GM13976 (cell line): Measurements from ENCODE around the gene CTIF.

ENCODE experiments used
- DNase-seq: peaks from one replicate; pipeline ENCODE4 v3.0.0; 2012; ENCODE audit warnings: low spot score
- CTCF ChIP-seq: IDR thresholded peaks from 2 replicates; pipeline ENCODE4 v1.5.1; 2012; ENCODE audit warnings: borderline replicate concordance, mild to moderate bottlenecking; ENCODE audit not compliant: insufficient read depth; ENCODE audit errors: extremely low read depth, missing control alignments, control extremely low read depth
- in situ Hi-C: fragments of 300-500 bp; cut with MboI; formaldehyde crosslinking; loops from one replicate; pipeline ENCODE4 v1.12.0; 2022; ENCODE audit warnings: low sequenced_read_pairs, mixed read lengths, inconsistent platforms; ENCODE audit not compliant: unreplicated experiment

CTIF gene

GRCh38 chr18:48669180-48669675, 130.4 kb downstream of the CTIF start:
- no peak for TF ChIP-seq CTCF
- DNase-seq: no peak
- in situ Hi-C loops: no loop called here

- in situ Hi-C loops: no loop called here
- no peak for TF ChIP-seq CTCF
- no peak for DNase-seq
Measured at GRCh38 chr18:48669991-48670750, 131.3 kb downstream of the CTIF start.

- no peak for DNase-seq
- no peak for TF ChIP-seq CTCF
- in situ Hi-C loops: no loop called here
Measured at GRCh38 chr18:48670751-48671560, 132.1 kb downstream of the CTIF start.

- in situ Hi-C loops: no loop called here
- DNase-seq: no peak
- TF ChIP-seq CTCF: no peak
Measured at GRCh38 chr18:48671561-48671945, 132.7 kb downstream of the CTIF start.

DNA sequence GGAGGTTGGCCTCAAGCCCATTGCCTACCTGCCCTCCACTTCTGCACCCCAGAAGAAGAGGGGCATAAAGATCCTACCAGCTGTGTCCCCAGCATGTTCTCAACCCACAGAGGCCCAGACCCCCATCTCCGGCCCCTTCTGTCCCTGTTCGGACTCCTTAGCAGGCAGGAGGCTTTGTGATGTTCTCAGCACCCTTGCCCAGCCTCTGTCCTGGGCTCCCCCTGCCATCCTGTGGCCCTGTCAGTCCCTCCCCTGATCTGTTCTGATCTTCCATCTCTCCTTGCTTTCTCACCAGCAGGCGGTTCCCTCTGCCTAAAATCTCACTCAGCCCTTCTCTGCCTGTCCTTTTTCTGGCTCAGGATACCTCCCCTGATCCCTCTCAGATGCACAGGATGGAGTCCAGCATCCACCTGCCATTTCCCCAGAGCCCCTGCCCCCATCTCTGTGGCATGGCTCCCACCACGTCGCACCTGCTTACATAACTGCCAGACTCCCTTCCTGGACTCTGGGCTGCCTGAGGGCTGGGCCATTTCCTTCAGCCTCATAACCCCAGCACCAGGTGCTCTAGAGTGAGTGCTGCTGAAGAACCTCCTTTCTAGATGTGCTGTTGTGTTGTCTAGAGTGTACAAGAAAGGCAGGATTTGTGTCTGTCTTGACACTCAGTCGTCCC, 134.0 kb downstream of the CTIF start:
- no peak for DNase-seq
- no peak for TF ChIP-seq CTCF
- in situ Hi-C loops: no loop called here

GRCh38 chr18:48673456-48673852, 134.6 kb downstream of the CTIF start:
- in situ Hi-C loops: no loop called here
- no peak for TF ChIP-seq CTCF

More at GRCh38 chr18:48673456-48673852, 134.6 kb downstream of the CTIF start:
- DNase-seq: no peak
